ENCODE data around the gene ZNF862. TPM values are rescaled to one million over a fixed set of nuclear protein-coding genes. Genes with fewer than 3 reads are reported as not detected.

Gene ZNF862
- total and polyA plus RNA-seq, 2 of the 8 experiments (the other 6 are each of a cell fraction or from before 2014, with no cell fraction given): 1.8 to 3.9 TPM

- no peak for TF ChIP-seq CHD7 (IDR thresholded peaks at IDR 0.05; ENCODE audit: insufficient replicate concordance, low read length)
- TF ChIP-seq POLR2A (IDR thresholded peaks at IDR 0.05; ENCODE audit: control extremely low read depth in 1 of 2, low read depth in 2 of 2, low read length in 2 of 2): no peak
Measured at GRCh38 chr7:149854611-149855360, 16.6 kb downstream of the ZNF862 start (continued).
